B cell (primary cell): Measurements from ENCODE around the gene ABHD12B. TPM values are rescaled to one million over a fixed set of nuclear protein-coding genes. Genes with fewer than 3 reads are reported as not detected.

Source experiments
- ATAC-seq: fragments of 200-7000 bp; cut with Tn5 transposase; one replicate; pipeline ENCODE4 v1.10.0; 2021; ENCODE audit warnings: low read depth, mild to moderate bottlenecking, moderate number of reproducible peaks, moderate library complexity
- CTCF ChIA-PET: fragments of 350-600 bp; sonication (Branson Sonifier 250); formaldehyde crosslinking; loops from one replicate; lab custom pipeline; 2021; ENCODE audit warnings: antibody characterized with exemption, inconsistent platforms; lab: Charles Lee
- POLR2A ChIA-PET: fragments of 350-600 bp; sonication (Branson Sonifier 250); formaldehyde crosslinking; loops from one replicate; lab custom pipeline; 2021; ENCODE audit warnings: antibody characterized with exemption; lab: Charles Lee
- DNase-seq: peaks from one replicate; pipeline ENCODE4 v3.0.0; 2013
- H2AFZ ChIP-seq: 2 replicates; pipeline ENCODE4 v1.6.1; 2012; ENCODE audit warnings: mild to moderate bottlenecking, low read depth, low read length; ENCODE audit not compliant: insufficient read depth, poor library complexity, severe bottlenecking
- H3K27ac ChIP-seq, 2 donors: 1 replicate in 1 of 2; 2 replicates in 1 of 2; pipeline ENCODE4 v1.5.1; 2012 to 2013; ENCODE audit warnings: low read length in 2 of 2, mild to moderate bottlenecking in 2 of 2, moderate library complexity in 1 of 2
- H3K27me3 ChIP-seq, 4 experiments: fragments of 200-600 bp in 1 of 4; sonication (generic) in 1 of 4; replicated peaks in 1 of 4; 1 replicate in 2 of 4; 2 replicates in 2 of 4; pipeline versions ENCODE4 v1.6.1 to v1.7.0; 2013 to 2016; ENCODE audit warnings: low read length in 3 of 4, mild to moderate bottlenecking in 2 of 4, mixed read lengths in 1 of 4, moderate library complexity in 1 of 4; ENCODE audit not compliant: insufficient read depth in 4 of 4, control insufficient read depth in 3 of 4; ENCODE audit errors: control extremely low read depth in 1 of 4
- H3K36me3 ChIP-seq, 2 experiments: replicated peaks in 1 of 2; 1 replicate in 1 of 2; 2 replicates in 1 of 2; pipeline versions ENCODE4 v1.6.1 to v1.7.1; 2013; ENCODE audit warnings: low read length in 1 of 2; ENCODE audit not compliant: insufficient read depth in 2 of 2, control insufficient read depth in 1 of 2; ENCODE audit errors: control extremely low read depth in 1 of 2, extremely low read depth in 1 of 2
- H3K4me1 ChIP-seq, 2 donors: fragments of 200-600 bp in 1 of 2; sonication (generic) in 1 of 2; 1 replicate in 1 of 2; 2 replicates in 1 of 2; pipeline versions ENCODE4 v1.5.1 to v1.6.1; 2013 to 2017; ENCODE audit warnings: low read length in 2 of 2; ENCODE audit not compliant: control insufficient read depth in 2 of 2, insufficient read depth in 2 of 2
- H3K4me2 ChIP-seq: replicated peaks from 2 replicates; pipeline ENCODE3; 2012; ENCODE audit warnings: mild to moderate bottlenecking, low read depth, low read length; ENCODE audit not compliant: poor library complexity, severe bottlenecking
- H3K4me3 ChIP-seq, 5 experiments: fragments of 200-600 bp in 1 of 5; sonication (generic) in 1 of 5; 1 replicate in 3 of 5; 2 replicates in 2 of 5; pipeline versions ENCODE4 v1.5.1 to v1.7.0; 2011 to 2016; ENCODE audit warnings: low read length in 4 of 5, mild to moderate bottlenecking in 4 of 5, low read depth in 2 of 5, control low read depth in 1 of 5, moderate library complexity in 1 of 5; ENCODE audit not compliant: insufficient read depth in 1 of 5; ENCODE audit errors: control extremely low read depth in 1 of 5, extremely low read depth in 1 of 5
- H3K79me2 ChIP-seq: fragments of 200-600 bp; sonication (generic); one replicate; pipeline ENCODE4 v1.6.0; 2016; ENCODE audit warnings: low read length; ENCODE audit not compliant: control insufficient read depth, insufficient read depth
- H3K9ac ChIP-seq: fragments of 200-600 bp; sonication (generic); 2 replicates; pipeline ENCODE4 v1.6.1; 2017; ENCODE audit warnings: mild to moderate bottlenecking, low read length, moderate library complexity
- H3K9me3 ChIP-seq, 3 donors: one replicate each; pipeline versions ENCODE4 v1.6.1 to v1.7.1; 2013; ENCODE audit warnings: low read length in 2 of 3; ENCODE audit not compliant: control insufficient read depth in 2 of 3, insufficient read depth in 1 of 3; ENCODE audit errors: control extremely low read depth in 1 of 3
- H4K20me1 ChIP-seq: 2 replicates; pipeline ENCODE4 v1.6.0; 2012; ENCODE audit warnings: mild to moderate bottlenecking, low read length; ENCODE audit not compliant: insufficient read depth, control insufficient read depth, poor library complexity, severe bottlenecking
- H3K27ac Mint-ChIP-seq: one replicate; pipeline ENCODE4 v1.8.0; 2021; ENCODE audit warnings: mixed read lengths
- H3K27me3 Mint-ChIP-seq: one replicate; pipeline ENCODE4 v1.8.0; 2021; ENCODE audit warnings: mixed read lengths
- H3K4me1 Mint-ChIP-seq: one replicate; pipeline ENCODE4 v1.8.0; 2021; ENCODE audit warnings: mixed read lengths
- H3K4me3 Mint-ChIP-seq: one replicate; pipeline ENCODE4 v1.8.0; 2021; ENCODE audit warnings: mixed read lengths
- H3K9me3 Mint-ChIP-seq: one replicate; pipeline ENCODE4 v1.8.0; 2022; ENCODE audit warnings: mixed read lengths; ENCODE audit not compliant: insufficient read depth
- CTCF ChIP-seq: fragments of 200-600 bp; IDR thresholded peaks from one replicate; pipeline ENCODE4 v1.8.0; 2022; ENCODE audit warnings: antibody characterized with exemption, mild to moderate bottlenecking
- EZH2 ChIP-seq: IDR thresholded peaks from 2 replicates; pipeline ENCODE4 v1.6.1; 2012; ENCODE audit warnings: borderline replicate concordance, low read depth, mild to moderate bottlenecking, moderate library complexity, low read length; ENCODE audit not compliant: insufficient read depth, poor library complexity, severe bottlenecking
- WGBS: methylation state at CpG from one replicate; pipeline ENCODE4 v1.1.5; 2013; ENCODE audit warnings: missing lambda C conversion rate; ENCODE audit not compliant: insufficient coverage; 5-methylcytosine and 5-hydroxymethylcytosine counted together
- intact Hi-C: fragments of 100-400 bp; cut with micrococcal nuclease; formaldehyde crosslinking; loops from one replicate; pipeline ENCODE4 v1.10.0; 2022
- polyA plus RNA-seq: library from polyadenylated mRNA; depleted of rRNA; stranded (reverse); fragments of >200 nt; gene quantifications from 2 replicates; pipeline ENCODE4 v1.2.3, GENCODE V29; 2012
- total RNA-seq, 2 donors: library from RNA; stranded (reverse); fragments of 120-200 nt in 1 of 2; gene quantifications; 1 replicate in 1 of 2; 2 replicates in 1 of 2; pipeline versions ENCODE4 v1.2.3 to v1.2.4, GENCODE V29; 2013 to 2022

The ABHD12B gene
- total and polyA plus RNA-seq, 2 donors (not counting 1 experiment from before 2014, with no cell fraction given), result not detected

DNA sequence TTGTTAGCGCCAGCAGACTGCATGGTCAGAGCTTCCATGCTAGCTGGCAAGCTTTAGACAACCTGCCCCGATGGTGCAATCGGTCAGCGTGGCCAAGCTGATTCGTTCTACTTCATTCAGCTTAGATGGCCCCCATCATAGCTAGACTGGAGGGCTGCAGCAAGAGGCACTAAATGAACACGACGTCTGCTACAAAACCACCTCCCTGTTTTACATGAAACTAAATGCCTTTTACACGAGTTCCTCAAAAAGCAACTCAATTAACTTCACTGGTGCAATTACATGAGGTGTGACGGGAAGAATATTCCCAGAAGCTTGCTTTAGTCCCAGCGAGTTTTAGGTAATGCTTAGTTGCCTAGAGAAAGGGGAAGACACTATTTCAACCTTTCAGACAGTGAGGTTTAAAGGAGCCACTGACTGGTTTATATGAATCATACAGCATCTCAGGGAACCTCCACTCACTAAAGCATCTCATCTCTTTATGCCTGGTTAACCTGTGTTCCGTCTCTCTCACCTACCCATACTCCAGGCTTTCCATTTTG is 49.3 kb upstream of the ABHD12B start:
- intact Hi-C loops, result loop anchor here (1.0 to 10.0 kb wide), 7 partner anchors 8 to 1025 kb away; partner anchors contain the start of genes DMAC2L, L2HGDH and MAP4K5
- Histone ChIP-seq H3K79me2 (peaks cover 99% of the 10 kb centered on the region), H3K4me1 (peaks cover 75 to 81% of the 10 kb centered on the region in 2 donors), H4K20me1 (peaks cover 34% of the 10 kb centered on the region), H3K27me3 (no peaks in the 10 kb centered on the region), H3K4me3 (peak overlapping the region in 3 of 5 experiments; percentile 28 to 60 (median 42)), H3K4me2 (peak overlapping the region; percentile 82), H3K36me3 (peaks cover 6 to 26% of the 10 kb centered on the region in 2 experiments), H2AFZ (peak overlapping the region; percentile 24), H3K9ac (peak overlapping the region; percentile 61), H3K27ac (peak overlapping the region; percentile 71 to 92), H3K9me3 (no peaks in the 10 kb centered on the region)
- CTCF ChIA-PET, result interaction anchor here (0.8 to 4.6 kb wide), 10 partner anchors 8 to 171 kb away, joined by 3 to 54 read pairs (median 4); no protein-coding TSS in a partner anchor
- ATAC-seq (peak; percentile 58), DNase-seq (peak; percentile 61)
- no peaks in the 10 kb centered on the region for H3K27me3 Mint-ChIP-seq
- no peak for TF ChIP-seq CTCF
- TF ChIP-seq EZH2, result no peak
- 47% methylated on average over 7 of the region's 11 CpGs for WGBS
- H3K4me1 Mint-ChIP-seq, result peaks cover 86% of the 10 kb centered on the region
- peak overlapping the region; percentile 85 for H3K4me3 Mint-ChIP-seq
- peak overlapping the region; percentile 92 for H3K27ac Mint-ChIP-seq
- H3K9me3 Mint-ChIP-seq, result no peaks in the 10 kb centered on the region
- POLR2A ChIA-PET, result interaction anchor here (0.8 to 1.9 kb wide), 7 partner anchors 8 to 66 kb away, joined by 3 to 9 read pairs (median 5); partner anchors contain the start of gene NIN
